Epithelial cell of proximal tubule (primary cell): Measurements from ENCODE around the gene COPS3. TPM values are rescaled to one million over a fixed set of nuclear protein-coding genes. Genes with fewer than 3 reads are reported as not detected.

Source experiments
- DNase-seq: peaks from one replicate; pipeline ENCODE4 v3.0.0-alpha.2; 2011; ENCODE audit warnings: low read depth
- H3K4me3 ChIP-seq: 2 replicates; pipeline ENCODE4 v1.5.1; 2011; ENCODE audit warnings: low read depth, mild to moderate bottlenecking, low read length
- CTCF ChIP-seq: conservative IDR thresholded peaks from 2 replicates; pipeline ENCODE4 v1.5.1; 2012; ENCODE audit warnings: low read depth, mild to moderate bottlenecking, low read length
- total RNA-seq: library from RNA; depleted of rRNA; stranded (reverse); fragments of >200 nt; gene quantifications from 2 replicates; pipeline ENCODE4 v1.2.3, GENCODE V29; 2015

COPS3 gene
- total RNA-seq, 1 donor from 2014 or later: 75.6 TPM

GRCh38 chr17:17242246-17242645 lies 38.8 kb downstream of the COPS3 start:
- H3K4me3 ChIP-seq: no peak overlapping the region
- no peak for TF ChIP-seq CTCF

DNA sequence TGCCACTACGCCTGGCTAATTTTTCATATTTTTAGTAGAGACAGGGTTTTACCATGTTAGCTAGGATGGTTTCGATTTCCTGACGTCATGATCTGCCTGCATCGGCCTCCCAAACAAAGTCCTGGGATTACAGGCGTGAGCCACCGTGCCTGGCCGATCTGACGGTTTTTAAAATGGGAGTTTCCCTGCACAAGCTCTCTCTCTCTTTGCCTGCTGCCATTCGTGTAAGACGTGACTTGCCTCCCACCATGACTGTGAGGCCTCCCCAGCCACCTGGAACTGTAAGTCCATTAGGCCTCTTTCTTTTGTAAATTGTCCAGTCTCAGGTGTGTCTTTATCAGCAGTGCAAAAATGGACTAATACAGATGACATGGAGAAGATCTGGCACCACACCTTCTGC lies 39.4 kb downstream of the COPS3 start:
- no peak for TF ChIP-seq CTCF
- no peak for DNase-seq
- H3K4me3 ChIP-seq: no peak overlapping the region

More at GRCh38 chr17:17242246-17242645, 38.8 kb downstream of the COPS3 start:
- DNase-seq: no peak

GRCh38 chr17:17239832-17240231 lies 41.2 kb downstream of the COPS3 start:
- H3K4me3 ChIP-seq: no peak overlapping the region
- DNase-seq: no peak
- no peak for TF ChIP-seq CTCF

DNA sequence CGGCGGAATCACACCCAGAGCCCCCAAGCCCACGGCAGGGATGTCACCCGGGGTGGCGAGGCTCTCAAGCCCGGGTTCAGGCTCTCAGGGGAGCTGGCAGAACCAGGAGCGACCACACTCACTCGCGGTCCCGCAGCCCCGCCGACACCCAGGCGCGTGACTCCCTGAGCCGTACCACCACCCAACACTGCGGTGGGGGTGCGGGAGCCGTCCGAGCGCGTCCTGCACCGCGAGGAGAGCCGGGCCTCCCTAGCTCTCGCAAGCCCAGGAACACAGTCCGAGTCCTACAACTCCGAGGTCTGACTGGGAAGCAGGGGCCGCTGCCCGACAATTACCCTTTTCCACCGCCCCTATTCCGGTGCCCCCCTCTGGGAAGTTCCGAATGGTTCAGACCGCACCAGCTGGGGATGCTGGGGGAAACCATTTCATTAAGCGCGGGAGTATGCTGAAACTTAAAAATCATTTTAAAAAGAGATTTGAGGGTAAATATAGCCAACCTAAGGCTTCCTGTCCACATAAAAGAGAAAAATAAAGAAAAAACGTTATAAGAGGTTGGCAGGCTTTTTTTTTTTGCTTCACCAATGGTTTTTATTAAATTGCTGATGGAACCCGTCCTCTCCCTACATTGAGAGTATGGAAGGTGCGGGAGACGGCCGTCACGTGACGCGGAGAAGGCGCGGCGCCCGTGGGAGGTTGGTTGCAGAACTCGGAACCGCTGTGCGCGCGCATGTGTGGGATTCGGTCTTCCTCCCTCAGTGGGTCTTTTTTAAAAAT lies 43.8 kb downstream of the COPS3 start, which contains the start of gene FLCN:
FLCN (minus strand) TSS at position 143 of the 774 bp plus-strand sequence. CDS start 9,031 bp downstream, outside the sequence.
- peak within 1 kb of the TSS; percentile 88 for H3K4me3 ChIP-seq
- no peak for TF ChIP-seq CTCF
- DNase-seq: peak; percentile 74

GRCh38 chr17:17236295-17237025 lies 44.6 kb downstream of the COPS3 start:
- H3K4me3 ChIP-seq: peak overlapping the region; percentile 88
- DNase-seq: no peak
- TF ChIP-seq CTCF: no peak

DNA sequence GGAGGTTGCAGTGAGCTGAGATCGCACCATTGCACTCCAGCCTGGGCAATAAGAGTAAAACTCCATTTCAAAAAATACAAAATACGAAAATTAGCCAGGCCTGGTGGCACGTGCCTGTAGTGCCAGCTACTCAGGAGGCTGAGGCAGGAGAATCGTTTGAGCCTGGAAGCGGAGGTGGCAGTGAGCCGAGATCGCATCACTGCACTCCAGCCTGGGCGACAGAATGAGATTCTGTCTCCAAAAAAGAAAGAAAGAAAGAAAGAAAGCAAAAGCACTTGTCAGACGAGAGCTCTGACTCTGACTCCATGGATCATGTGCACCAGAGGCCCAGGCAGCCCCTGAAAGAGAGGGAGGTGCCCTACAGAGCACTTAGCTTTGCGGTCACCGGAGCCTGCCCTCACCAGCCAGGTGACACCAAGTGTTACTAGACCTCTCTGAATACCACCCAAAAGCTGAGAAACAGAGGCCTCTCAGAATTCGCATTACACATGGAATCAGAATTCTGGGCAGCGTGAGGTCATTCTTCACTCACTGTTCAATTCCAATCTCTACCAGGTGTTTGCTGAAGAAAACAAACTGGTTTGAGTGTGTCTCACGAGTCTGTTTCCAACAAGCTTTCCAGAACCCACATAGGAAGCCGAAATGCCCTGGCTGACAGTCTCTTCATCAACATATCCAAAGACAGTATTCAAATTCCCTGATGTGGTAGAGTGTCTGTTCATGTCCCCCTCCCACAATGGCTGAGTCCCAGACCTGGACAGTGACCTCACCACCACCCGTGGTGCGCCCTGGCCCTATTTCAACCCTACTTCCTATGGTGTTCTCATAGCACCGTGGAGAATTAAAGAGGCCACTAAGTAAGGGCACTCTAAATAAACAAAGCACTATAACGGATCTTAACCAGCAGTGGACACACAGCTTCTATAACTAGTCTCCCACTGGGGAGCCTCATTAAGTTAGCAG lies 45.6 kb downstream of the COPS3 start:
- DNase-seq: peak; percentile 32
- TF ChIP-seq CTCF: no peak
- H3K4me3 ChIP-seq: peak overlapping the region; percentile 88
